HTR-8/SVneo (cell line): ENCODE data around the gene ST8SIA6.
"Not testable (repeated sequence)": the region's sequence is repeated elsewhere in the genome, so short reads cannot be mapped to it uniquely, and the experiment has no call there.

Experiments
- DNase-seq: peaks from one replicate; pipeline ENCODE4 v3.0.0; 2011; ENCODE audit warnings: low spot score, mixed read lengths; ENCODE audit not compliant: insufficient read length
- FAIRE-seq: peaks from 2 replicates; lab custom pipeline; 2011; peaks lifted over from hg19 to GRCh38; lab: Jason Lieb, UNC

Gene ST8SIA6

DNA sequence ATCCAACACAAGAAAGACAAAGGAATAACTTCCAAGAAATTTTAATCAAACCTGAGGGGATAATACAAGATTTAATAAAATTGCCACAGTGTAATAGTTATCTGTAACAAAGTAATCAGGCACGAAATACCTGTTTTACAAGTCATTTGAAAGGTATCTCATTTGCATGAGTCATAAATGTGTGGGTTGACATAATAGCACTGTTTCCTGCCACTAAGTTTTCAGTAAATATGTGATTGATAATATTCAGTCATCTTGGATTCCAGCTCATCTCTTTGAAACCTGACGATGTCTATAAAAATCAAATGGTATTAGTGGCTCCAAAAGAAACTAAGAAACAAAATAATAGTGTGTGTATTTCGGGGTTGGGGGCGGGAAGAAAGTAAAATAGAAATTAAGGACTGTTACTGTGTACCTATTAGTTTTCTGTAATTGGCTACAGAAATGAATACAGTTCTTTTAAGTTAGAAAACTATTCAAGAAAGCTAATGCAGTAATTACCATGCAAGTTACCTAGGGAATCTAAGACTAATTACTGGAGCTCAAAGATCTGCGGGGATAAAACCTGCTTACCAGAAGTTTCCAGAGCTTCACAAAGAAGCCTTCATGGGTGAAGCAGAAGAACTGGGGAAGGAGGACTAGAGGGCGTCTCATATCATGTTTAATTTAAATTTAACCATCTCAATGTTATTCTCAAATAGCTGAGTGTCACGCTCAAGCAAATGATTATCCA lies 100.7 kb downstream of the ST8SIA6 start:
- no peak for FAIRE-seq

DNA sequence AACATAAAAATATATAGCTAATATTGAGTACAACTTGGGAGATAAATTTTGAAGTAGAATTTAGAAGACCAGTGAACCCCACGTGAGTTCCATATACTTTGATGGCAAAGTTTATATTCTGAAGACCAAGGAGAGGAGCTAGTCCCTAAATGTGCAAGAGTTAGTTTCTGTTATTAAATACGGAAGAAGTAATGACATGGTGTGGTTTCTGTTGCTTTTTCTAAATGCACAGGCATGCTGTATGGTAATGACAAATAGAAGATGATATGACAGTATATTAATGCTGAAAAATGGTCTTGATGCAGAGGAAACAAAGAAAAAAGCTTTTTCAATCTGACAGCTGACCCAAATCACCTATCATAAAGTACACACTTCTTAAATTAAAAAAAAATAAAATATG lies 101.8 kb downstream of the ST8SIA6 start:
- FAIRE-seq: no peak
- no peak for DNase-seq

More for the DNA sequence above, 100.7 kb downstream of the ST8SIA6 start:
- DNase-seq: no peak

DNA sequence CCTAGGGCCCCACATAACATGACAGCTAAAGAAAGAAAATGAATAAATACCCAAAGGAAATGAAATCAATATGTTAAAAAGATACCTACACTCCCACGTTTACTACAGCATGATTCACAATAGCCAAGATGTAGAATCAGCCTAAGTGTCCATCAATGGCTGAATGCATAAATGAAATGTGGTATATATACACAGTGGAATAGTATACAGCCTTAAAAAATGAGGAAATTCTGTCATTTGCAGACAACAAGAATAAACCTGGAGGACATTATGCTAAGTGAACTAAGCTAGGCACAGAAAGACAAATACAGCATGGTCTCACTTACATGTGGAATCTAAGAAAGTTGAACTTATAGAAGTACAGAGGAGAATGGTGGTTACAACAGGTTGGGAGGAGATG lies 102.9 kb downstream of the ST8SIA6 start:
- FAIRE-seq: peak; percentile 51
- DNase-seq: no peak

DNA sequence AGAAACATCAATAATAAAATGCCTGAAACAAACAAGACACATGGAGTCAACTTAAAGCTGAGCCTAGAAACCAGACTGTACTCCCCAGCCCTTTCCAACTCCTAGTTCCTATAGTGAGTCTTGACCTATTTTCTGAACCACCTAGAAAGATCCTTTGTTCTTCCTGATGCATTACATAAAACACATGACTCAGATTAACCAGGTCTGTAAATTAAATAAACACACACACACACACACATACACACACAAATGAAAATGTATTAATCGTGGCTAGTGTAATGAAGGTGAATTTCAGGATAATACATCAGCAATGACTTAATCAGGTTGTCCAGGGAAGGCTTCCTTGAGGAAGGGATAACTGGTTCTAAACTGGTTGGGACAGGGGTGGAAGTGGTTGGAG lies 104.7 kb downstream of the ST8SIA6 start:
- DNase-seq: no peak
- no peak for FAIRE-seq

DNA sequence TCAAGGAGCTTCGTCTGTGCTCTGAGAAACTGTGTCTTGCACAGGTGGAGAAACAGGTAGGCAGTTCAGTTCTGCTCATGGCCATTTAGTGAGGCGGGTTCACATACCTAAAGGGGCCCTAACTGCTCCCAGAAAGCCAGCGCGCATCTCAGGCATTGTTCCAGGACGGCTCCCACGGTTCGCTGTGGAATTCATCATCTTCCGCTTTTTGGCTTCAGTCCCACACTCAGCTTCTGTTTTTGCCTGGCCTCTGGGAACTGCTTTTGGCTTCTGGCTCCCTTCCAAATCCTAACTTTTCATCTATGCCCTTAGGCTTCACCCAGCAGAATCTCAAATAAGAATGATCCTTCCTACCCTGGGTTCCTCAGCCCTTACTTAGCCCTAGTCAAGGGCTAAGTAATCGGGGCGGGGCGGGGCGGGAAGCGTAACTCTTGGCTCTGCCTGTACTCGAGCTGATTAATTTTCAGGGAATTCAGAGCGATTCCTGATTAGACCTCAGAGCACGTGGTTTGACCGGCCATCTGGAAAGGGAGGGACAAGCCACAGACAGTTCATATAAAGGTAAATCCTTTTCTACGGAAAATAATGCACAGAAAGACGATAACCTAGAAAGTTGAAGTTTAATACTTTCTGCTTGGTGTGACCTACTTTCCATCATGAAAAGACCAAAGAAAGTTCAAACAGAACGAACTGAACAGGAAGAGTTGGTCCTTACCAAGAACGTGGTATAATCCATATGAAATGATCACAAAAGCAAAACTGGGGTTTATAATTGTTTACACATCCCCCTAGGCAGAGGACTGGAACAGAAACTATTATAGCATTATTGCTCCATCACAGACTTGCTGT lies 105.7 kb downstream of the ST8SIA6 start:
- FAIRE-seq: peak; percentile 79
- DNase-seq: peak; percentile 75

DNA sequence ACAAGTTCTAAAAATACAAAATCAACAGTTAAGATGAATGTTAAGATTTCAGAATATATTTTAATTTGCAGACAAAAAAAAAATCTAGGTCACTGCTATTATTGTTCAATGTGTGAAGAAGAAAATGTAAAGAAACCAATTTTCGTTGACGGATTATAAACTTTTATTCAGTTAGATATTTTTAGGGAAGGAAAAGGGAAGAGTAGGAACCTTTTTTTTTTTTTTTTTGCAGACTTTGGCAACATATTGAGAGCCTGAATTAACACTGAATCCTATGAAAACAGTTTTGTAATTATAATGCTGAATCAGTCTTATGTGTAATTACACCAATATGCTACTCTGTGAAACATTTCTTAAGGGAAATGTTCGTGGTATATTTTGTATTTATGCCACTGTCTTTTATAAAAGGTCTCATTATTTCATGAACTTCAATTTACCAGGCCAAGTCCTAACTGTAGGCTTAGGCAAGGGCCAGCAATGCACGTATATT lies 106.3 kb downstream of the ST8SIA6 start:
- FAIRE-seq (no peak), DNase-seq (no peak)

DNA sequence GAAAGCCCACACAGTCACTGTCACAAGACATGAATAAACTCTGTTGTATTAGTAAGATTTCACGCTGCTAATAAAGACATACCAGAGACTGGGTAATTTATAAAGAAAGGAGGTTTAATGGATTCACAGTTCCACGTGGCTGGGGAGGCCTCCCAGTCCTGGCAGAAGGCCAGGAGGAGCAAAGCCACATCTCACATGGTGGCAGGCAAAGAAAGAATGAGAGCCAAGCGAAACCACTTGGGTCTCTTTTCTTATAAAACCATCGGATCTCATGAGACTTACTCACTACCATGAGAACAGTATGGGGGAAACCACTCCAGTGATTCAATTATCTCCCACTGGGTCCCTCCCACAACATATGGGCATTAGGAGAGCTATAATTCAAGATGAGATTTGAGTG lies 110.2 kb downstream of the ST8SIA6 start:
- FAIRE-seq (no peak), DNase-seq (no peak)

DNA sequence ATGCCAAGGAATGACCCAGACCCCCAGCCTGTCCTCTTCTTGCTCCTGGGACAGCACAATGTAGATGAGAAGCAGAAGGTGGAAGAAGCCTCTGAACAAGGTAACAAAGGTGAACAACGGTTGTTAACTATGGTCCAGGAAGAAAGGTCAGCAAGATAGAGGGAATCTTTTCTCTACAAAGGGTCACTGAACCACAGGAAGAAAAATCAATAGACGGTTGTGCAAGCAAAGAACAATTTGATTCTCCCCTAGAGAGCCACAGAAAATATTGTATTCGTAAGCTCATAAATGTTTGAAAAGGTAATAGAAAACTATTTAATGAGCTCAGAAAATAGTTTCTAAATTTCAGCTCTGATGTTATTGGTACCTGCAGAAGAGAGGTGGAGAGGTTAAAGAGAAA lies 111.3 kb downstream of the ST8SIA6 start:
- no peak for DNase-seq
- no peak for FAIRE-seq

DNA sequence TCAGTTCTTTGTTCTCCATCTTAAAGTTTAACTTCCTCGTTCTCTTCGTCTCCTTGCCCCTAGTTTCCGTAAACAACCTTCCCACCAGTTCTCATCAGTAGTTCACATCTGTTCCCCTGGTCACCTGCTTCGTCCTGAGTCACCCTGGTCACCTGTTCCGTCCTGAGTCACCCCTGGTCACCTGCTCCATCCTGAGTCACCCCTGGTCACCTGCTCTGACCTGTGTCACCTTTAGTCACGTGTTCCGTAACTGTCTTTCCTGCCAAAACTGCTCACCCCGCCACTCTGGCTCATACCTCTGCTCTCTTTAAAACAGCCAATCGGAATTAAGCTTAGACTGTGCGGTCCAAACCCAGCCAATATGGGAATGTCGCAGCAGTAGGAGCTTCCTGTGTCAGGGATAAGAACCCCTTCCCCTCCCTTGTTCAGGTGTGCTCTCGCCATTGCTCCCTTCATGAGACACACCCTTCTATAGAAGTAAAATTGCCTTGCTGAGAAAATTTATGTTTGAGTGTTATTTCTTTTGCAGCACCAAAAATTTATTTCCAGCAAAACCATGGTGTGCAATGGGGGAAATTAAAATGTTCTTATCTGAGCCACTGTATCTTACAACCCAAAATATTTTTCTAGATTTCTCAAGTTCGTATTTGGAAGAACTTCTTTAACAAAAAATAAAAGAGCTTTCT lies 114.1 kb downstream of the ST8SIA6 start:
- DNase-seq (no peak), FAIRE-seq (no peak)

DNA sequence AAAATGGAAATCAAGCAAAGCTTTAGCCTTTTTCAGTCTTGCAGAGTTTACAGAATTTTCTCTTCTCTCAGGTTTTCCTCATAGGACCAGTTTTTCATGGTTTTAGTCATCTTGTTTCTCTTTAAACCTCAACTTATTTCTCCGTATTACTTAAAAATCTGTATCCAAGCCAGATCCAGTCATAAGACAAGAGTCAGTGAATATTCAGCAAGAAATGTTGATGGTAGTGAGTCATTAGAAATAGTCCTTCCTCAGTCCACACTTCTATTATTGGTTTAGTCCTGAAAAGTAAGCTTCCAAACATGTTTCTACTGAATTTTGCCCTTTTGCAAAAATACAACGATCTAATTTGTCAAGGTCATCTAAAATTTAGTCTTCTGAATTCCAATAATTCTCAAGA lies 119.3 kb downstream of the ST8SIA6 start:
- DNase-seq: peak; percentile 10

DNA sequence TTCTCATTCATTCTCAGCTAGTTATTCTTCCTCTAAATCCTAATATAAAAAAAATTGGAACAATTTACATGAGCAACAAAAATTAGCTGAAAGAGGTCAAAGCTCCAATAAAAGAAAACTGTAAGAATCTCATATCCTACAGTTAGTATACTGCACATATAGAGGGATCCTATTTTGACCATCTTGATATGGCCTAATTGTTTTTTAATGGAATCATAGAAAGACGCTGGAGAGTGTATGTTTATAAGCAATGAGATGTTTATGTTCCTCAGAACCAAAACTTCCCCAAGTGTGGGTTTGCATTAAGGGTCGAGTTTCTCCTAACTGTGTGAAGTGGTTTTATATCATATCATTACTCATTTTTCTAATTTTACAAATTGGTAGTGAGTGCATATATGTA lies 123.9 kb downstream of the ST8SIA6 start:
- FAIRE-seq (no peak), DNase-seq (no peak)

More for the DNA sequence above, 119.3 kb downstream of the ST8SIA6 start:
- no peak for FAIRE-seq

DNA sequence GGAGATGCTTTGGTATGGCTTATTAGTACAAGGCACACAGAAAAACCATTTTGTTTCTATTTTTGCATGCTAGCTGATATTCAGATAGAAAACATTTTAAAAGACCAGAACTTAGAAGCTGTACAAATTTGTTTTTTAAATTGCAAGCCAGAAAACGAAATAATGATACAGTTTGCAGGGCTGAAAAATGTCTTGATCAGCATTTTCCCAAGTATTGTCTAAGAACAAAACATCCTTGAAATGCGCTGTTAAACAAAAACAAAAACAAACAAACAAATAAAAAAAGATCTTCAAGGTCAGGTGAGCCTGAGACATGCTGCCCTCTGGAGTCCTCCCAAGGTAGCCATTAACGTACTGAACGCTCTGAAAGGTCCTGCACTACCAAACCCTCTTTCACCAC lies 128.0 kb downstream of the ST8SIA6 start:
- FAIRE-seq (no peak), DNase-seq (no peak)

DNA sequence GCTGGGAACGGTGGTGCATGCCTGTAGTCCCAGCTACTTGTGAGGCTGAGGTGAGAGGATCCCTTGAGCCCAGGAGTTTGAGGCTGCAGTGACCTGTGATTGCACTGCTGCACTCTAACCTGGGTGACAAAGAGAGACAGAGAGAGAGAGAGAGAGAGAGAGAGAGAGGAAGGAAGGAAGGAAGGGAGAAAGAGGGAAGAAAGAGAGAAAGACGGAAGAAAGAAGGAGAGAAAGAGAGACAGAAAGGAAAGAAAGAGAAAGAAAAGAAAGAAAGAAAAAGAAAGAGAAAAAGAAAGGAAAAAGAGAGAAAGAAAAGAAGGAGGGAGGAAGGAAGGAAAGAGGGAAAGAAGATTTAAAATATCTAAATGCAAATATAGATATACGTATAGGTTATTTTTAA lies 132.4 kb downstream of the ST8SIA6 start:
- FAIRE-seq, DNase-seq: not testable (repeated sequence)

DNA sequence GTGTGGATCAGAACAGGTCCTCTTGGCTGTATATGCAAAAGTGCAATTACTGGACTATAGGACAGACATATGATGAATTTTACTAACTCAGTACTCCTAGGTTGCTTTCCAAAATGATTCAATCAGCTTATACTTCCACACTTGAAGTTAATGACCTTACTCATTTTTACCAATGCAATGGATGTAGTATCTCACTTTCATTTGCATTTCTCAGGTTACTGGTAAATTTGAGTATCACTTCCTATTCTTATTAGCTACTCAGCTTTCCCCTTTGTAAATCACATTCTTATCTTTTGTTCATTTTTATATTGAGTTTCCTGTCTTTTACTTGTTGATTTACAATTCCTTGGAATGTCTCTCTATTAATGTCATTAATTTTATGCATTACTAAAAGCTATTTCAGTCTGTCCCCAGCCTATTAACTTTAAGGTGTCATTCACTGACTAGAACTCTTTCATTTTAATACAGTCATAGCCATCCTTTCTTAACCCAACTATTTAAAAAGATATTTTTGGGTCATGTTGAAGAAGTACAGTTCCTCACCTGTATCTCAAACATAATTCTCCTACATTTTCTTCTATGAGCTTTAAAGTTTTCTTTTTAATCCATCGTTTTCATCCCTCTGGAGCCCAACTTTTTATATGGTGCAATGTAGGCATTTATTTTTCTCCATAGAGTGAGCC lies 137.8 kb downstream of the ST8SIA6 start:
- no peak for DNase-seq
- FAIRE-seq: no peak

DNA sequence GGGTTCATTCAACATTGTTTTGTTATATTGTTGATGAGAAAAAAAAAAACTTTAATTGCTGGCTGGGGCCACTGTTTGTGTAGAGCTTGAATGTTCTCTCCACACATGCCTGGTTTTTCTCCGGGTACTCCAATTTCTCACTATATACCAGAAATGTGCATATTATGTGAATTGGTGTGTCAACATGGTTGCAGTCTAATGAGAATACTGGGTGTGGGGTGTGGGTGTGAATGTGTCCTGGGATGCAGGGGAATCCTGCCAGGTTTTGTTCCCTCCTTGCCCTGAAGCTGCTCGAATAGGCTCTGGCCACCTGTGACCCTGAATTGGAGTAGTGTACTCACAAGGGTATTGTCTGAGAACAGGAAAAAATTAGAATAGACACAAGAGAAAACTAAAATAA lies 145.0 kb downstream of the ST8SIA6 start:
- no peak for DNase-seq
- FAIRE-seq: no peak

DNA sequence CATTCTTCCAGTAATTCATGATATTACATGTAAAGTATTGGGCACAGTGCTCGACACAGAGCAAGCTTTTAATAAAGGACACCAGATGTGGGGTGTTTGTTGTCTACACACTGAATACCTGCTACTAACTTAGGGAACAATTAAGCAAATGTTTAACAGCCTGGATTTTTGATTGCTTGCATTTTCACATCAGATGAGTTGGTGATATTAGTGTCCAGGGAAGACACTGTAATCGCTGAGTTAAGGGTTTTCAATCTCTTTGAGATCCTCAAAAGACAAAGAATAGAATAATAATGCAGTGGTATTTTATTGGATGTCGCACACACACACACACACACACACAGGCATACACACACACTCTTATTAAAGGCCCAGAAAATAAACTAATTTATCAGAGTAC lies 147.3 kb downstream of the ST8SIA6 start:
- FAIRE-seq (no peak), DNase-seq (no peak)

DNA sequence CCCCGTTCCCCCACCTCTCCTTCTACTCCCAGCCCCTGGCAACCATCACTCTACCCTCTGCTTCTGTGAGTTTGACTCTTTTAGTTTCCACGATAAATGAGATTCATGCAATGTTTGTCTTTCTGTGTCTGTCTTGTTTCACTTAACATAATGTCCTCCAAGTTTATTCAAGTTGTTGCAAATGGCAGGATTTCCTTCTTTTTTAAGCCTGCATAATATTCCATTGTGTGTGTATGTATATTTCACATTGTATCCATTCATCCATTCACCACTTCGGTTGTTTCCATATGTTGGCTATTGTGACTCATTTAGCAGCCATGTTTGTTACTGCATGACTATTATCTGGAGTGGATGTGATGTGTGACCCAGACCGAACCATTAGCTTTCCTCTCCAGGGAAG lies 162.0 kb downstream of the ST8SIA6 start:
- FAIRE-seq (no peak), DNase-seq (no peak)

DNA sequence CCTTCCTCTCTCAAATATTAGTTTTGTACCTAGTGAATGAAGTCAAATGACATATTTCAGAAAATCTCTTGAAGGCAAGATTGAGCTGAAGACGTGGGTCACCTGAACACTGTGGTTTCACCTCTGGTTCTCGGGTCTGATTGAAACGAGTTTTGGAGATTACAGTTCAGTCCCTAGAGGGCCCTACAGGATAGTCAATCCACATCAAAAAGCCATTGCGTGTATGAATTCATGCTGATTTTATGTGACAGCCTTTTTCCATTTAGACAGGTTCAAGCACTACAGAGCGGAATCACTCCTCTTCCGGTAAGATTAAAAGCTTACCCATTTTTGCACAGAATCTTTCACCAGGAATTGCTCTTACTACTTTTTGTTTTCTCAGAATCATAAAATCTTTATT lies 164.2 kb downstream of the ST8SIA6 start:
- FAIRE-seq: no peak

DNA sequence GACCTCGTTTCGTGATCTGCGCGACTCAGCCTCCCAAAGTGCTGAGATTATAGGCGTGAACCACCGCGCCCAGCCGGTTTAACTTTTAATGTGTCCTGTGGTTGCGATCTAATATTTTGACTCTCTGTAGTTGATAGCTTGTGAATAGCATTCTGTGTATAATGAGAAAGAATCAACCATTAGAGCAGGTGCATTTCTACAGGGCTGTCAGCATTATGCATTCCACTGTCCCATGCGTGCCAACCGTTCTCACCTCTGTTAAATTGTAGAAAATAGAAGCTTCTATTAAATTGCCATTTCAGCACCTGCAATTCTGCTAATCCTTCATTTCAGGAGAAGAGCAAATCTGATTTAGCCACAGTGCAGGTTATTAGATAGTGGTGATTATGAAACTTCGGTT lies 164.6 kb downstream of the ST8SIA6 start:
- no peak for DNase-seq
- FAIRE-seq: no peak

More for the DNA sequence above, 164.2 kb downstream of the ST8SIA6 start:
- DNase-seq: peak; percentile 32
